Measurements from ENCODE around the gene B3GLCT.

The B3GLCT gene

DNA sequence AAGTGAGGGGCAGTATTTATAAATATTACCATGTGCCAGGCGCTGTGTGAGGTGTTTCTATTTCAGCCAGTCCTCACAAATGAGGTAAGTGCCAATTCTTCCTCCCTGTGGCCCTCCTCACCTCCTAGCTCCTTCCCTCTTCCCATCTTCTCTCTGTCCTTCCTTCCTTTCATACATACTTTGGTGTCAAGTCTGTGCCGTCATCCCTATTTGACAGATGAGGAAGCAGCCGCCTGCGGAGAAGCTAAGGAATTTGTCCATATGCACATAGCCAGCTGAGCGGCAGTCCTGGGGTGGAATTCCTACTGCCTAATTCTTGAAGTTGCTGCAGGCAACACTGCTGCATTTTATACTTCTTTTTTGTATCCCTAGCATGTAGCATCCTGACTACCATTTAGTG is 150.8 kb downstream of the B3GLCT start:
- no peak for DNase-seq

DNA sequence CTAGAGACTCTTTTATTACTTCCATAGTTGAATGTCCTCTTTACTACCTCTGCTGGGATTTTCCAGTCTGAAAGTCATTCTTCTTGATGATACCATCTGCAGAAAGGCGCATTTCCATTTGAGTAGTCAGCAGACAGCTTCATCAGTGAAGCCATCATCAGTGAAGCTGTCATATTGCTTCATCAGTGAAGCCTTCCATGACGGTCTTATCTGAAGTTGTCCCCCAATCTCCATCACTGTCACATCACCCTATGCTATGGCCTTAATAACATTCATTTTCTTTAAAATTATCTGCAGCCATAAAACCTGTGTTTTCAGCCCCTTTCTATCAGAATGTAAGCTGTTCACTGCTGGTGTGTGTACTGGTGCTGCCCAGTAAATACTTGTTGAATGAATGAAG is 151.6 kb downstream of the B3GLCT start:
- no peak for DNase-seq

DNA sequence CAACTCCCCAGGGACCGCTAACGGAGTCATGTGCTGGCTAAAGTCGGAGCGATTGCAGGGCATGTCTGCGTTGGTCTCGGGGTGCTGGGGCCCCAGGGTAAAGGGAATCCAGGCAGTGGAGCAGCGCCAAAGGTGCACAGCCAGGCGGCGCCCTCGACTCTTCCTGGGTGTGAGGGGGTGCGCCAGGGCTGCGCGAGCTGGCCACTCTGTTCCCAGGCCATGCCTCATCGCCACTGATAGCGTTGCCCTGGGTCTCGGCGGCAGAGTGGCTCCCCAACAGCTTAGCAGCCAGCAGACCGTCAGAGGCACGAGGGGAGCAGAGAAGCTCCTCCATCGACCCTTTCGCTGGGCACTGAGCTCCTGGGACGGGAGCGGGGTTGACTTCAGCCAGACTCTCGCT is 152.7 kb downstream of the B3GLCT start:
- no peak for DNase-seq

DNA sequence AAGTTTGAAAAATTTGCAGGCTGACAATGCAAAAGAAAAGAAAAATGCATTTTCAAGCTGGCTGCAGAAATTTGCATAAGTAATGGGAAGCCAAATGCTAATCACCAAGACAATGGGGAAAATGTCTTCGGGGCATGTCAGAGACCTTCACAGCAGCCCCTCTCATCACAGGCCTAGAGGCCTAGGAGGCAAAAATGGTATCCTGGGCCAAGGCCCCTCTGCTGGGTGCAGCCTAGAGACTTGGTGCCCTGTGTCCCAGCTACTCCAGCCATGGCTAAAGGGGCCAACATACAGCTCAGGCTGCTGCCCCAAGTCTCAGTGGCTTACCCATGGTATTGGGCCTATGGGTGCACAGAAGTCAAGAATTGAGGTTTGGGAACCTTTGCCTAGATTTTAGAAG is 155.2 kb downstream of the B3GLCT start:
- no peak for DNase-seq

DNA sequence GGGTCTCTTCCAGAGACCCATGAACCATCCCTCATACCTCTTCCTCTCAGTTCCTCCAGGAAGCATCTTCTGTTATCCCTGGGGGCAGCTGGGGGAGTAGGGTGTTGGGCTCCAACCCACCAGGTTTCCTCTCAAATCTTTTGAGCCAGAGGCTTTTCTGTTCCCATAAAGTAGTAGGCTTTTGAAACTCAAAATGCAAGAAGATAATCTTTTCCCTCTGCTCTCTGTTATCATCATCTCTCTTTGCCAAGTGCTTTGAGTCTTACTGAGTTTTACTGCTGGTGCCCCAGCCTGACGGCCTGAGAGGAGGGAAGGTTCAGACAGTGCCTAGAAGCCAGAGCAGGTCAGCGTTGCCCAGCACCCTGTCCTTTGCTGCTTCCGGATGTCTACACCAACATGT is 157.2 kb downstream of the B3GLCT start:
- DNase-seq, result no peak

DNA sequence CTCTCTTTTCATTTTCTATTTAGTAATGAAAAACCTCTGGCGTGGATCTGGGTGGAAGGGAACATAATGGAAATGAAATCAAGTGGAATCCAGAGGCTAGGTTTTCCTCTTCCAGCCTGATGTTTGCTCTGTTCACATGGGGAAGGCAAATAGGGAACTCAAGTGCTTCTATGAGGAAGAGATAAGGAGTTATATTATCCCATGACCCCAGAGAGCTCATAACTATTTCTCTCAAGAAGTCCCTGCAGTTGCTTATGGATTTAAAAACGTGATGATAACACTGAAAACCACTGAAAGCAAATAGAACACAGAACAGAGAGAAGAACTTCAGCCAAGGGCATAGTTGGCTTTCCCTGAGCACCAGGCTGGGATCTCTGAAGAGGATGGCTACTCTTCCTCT is 157.8 kb downstream of the B3GLCT start:
- DNase-seq, result no peak

DNA sequence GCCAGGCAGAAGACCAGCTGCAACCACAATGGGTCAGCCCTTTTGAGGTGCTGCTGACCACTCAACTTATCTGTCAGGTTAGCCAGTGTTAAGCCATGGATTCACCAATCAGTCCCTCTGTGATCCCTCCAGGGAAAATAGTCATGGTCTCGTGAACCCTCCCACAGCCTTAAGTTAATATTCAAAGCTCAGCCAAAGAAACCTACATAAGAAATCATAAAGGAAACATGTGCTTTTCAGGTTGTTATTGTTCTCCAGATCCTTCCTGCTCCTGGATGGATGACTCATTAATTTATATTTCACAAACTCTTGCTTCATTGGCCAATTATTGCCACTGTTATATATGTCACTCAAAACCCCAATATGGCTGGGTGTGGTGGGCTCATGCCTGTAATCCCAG is 161.9 kb downstream of the B3GLCT start:
- DNase-seq, result no peak

DNA sequence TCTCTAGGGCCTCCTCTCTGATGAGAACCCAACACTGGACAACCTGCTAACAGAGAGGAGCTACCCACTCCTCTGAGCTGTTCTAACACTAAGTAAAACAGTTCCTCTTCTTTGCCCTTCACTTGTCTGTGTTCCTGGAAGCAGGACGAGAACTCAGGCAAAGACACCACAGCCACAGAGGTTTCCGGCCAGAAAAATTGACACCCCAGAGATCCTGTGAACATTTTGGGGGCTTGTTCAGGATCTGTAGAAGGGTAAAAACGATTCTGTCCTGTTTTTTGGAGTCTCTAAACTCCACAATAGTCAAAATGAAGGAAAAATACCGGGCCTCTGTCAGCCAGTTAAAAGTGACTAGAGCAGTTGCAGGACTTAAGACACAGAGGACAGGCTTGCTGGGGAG is 165.9 kb downstream of the B3GLCT start:
- DNase-seq, result no peak

DNA sequence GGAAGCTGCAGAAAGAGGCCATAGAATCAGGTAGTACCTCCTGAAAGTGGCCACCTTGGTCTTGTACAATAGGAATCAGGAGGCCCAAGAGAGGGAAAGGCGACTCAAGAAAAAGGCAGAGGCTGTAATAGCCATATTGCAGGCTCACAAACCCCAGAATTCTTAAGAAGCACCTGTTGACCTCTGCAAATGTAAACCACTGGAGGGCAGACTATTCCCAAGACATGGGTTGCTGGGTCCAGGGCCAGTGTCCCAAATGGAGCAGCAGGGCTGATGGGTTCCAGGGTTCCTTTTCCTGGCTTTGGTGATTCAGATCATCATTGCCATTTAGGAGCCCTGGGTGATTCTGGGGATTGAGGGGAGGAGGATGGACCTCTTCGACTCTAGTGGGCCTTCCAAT is 167.6 kb downstream of the B3GLCT start:
- no peak for DNase-seq

DNA sequence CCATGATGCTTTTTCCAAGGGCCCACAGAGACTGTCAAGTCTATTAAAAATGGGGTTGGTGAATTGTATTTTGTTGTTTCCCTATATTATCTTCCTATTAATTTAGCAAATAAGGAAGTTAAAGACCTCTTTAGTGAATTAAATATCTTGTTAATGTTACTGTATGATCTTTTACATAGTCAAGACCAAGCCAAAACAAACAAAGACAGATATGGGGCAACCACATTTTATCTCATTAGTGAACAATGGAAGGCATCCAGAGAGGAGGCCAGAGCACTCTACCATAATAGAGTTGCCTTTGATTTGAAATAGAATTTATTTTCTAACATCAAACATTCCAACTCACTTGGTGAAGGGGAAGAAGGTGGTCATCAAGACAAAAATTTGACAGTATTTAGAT is 169.4 kb downstream of the B3GLCT start:
- DNase-seq, result no peak

DNA sequence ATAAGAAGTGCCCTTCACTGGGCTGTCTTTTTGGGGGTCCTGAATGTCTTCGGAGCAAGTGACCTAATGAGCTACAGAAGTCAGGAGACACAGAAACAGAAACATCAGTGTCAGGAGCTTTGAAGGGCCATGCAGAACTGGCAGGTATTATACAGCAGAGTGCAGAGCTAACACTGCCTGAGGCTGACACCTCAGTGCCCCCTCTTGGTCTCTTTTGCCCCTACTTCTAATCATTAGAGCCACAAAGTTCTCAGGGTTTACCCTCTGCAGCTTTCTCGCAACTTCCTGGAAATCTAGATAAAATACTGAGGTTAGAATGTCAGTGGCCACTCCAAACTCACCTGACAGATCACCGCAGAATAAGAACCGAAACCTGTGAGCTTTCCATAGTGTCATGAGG is 172.7 kb downstream of the B3GLCT start:
- no peak for DNase-seq

DNA sequence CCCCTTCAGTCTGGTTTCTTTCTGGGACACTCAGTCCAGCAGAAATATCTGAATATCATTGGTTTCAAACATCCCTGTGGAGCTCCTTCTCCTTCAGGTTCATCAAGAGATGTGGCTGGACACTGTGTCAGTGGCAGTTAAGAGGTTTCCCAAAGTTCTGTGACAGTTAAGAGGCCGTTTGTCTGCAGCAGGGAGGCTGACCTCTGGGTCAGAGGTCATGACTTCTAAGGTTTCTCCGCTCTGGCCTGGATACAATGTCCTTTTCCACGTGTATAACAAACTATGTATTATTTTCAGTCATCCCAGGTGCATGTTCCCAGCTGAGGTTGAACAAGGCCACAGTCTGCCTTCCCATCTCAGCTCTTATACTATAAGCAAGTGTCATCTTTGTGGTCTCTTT is 174.9 kb downstream of the B3GLCT start:
- no peak for DNase-seq

DNA sequence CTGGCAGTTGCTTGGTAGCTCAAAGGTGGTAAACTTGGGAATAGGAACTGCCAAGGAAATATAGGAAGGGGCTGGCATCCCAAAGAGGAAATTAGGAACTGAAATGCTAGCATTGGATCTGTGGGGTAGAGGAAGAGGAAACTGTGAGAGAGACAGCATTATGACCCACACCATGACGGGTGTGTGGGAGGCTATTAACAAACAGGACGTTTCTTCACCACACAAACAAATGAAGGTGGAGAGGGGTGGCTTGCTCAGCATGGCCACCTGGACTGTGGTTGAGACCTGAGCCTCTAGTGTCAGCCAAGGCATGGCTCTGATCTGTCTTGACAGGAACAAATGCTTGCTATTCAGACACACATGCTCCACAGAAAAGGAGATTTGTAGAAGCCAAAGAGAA is 178.2 kb downstream of the B3GLCT start:
- DNase-seq, result no peak

DNA sequence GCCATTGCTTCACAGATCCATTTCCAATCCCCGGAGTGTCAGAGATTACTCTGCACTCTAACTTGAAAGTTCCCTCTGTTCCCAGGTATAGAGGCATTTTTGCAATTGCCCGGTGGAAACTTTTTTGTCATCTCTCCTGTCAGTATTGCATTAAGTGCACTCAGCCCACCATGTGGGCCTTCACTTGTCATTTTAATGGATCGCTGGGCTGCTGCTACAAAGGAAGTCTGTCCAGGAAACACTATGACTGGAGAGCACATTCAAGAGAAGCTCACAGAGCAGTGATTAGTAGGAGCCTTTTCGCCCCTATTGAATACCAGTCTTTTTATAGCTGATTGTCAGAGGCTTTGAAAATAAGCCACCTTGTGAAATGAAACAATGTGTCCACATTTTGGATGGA is 180.9 kb downstream of the B3GLCT start:
- no peak for DNase-seq

Measured in hypothalamus (tissue), 51 donors.